Stimulated activated naive CD4-positive, alpha-beta T cell (primary cell): ENCODE results near the gene CYP26C1.

Experiments
- DNase-seq, 6 experiments: peaks; one replicate each; lab custom pipeline; 2025; lab: John Stamatoyannopoulos, UW

The CYP26C1 gene

DNA sequence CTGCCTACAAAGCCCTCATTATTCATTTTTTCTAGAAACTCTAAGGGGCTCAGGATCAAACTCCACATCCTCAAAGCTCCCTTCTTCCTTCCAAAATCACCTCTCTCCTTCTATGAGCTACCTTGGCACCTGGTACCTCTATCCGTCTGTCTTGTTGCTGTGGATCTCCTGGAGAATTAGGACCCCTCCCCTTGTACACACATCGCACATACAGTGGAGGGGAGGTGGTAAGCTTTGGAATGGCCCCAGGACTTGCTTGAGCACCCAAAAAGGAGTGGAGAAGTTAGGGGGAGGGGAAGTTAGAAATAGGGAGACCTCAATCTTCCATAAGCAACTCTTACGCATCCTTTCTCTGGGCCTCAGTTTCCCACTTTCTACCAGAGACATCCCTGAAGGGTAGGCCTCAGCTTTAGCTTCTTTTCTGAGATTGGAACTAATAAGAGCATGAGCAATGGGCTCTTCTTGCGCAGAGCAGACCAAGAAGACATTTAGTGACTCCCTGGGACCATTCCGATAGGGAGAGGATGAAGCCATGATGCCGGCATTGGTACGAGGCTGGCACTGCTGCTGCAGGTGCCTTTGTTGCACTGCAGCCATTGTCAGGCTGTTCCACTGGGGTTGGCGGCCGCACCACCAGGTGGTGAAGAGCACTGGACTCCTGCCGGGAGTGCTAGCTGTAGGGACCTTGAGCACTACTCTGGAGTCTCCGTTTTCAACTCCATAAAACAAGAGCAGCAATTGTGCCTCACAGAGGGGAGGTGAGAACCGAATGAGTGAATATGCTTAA lies 4.5 kb downstream of the CYP26C1 start:
- DNase-seq = no peak

DNA sequence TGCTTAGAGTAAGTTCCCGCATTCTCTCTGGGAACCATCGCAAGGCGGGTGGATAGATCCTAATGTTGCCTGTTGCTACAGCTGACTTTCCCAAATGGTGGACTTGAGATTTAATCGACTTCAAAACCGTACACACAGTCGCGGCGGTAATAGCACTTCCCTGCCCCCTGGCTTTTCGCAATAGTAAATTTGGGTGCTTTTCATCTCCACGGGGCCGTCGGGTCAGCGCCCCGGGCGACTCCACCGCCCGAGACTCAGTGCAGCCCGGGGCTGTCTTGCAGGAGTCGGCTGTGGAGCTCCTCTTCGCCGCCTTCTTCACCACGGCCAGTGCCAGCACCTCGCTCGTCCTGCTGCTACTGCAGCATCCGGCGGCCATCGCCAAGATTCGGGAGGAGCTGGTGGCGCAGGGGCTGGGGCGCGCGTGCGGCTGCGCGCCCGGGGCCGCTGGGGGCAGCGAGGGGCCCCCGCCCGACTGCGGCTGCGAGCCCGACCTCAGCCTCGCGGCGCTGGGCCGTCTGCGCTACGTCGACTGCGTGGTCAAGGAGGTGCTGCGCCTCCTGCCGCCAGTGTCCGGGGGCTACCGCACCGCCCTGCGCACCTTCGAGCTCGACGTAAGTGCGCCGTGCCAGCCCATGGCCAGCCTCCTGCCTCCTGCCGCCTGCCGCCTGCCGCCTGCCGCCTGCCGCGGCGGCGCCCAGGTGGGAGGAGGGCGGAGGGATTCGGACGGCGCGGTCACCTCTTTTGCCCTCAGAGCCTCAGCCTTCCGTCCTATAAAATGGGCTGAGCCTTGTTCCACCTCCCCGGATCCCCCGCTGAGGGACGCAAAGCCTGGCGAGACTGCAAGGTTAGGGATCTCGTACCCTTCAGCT lies 5.3 kb downstream of the CYP26C1 start:
- no peak for DNase-seq

DNA sequence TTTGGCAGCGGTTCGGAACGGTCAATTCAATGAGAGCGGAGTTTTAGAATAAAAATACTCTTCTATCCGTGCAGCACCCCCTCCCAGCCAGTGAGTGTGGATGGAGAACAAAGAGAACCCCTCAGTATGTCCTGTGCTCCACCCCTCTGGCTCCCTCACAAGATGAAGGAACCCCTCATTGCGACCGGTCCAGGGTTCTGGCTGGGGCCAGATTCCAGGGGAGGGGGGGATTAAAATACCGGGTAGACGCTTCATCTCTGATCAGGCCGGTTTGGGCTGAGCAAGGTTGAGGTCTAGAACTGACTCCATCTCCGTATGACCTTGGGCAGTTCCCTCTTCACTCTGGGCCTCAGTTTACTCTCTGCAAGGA lies 5.9 kb downstream of the CYP26C1 start:
- DNase-seq = no peak

DNA sequence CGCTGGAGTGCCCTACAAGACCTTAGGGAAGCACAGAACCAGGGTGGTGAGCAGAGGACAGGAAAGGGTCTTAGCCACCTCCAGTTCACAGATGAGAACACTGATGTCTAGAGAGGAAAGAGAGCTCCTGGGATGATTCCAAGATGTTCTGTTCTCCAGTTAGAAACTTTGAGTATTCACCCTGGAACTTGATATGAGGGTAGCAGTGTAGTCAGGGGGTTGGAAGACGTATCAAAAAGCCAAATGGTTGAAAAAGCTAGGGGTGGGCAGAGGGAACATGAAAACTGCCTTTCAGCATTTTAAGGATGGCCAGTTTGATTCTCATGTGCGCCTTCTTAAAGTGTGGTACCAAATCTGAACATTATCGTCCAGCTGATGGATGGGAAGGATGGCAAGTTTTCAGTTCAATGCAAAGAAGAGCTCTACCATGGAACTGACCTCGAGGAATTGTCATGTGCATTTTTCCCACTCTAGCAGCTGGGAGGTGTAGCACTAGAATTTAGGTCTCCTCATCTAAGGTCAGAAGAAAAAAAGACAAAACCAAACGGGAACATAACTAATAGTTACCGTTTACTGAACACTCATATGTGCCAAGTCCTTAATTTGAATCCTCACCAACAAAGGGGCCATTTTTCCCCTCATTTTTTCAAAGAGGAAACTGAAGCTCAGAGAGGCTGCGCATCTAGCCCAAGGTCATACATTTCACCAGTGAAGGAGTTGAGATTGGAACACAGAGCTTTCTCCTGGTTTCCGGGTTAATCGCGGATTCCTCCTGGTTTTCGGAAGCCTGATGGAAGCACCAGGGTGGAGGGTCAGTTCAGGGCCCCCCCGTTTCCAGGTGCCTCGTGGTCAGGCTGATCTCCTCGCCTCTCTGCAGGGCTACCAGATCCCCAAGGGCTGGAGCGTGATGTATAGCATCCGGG lies 7.1 kb downstream of the CYP26C1 start:
- no peak for DNase-seq

DNA sequence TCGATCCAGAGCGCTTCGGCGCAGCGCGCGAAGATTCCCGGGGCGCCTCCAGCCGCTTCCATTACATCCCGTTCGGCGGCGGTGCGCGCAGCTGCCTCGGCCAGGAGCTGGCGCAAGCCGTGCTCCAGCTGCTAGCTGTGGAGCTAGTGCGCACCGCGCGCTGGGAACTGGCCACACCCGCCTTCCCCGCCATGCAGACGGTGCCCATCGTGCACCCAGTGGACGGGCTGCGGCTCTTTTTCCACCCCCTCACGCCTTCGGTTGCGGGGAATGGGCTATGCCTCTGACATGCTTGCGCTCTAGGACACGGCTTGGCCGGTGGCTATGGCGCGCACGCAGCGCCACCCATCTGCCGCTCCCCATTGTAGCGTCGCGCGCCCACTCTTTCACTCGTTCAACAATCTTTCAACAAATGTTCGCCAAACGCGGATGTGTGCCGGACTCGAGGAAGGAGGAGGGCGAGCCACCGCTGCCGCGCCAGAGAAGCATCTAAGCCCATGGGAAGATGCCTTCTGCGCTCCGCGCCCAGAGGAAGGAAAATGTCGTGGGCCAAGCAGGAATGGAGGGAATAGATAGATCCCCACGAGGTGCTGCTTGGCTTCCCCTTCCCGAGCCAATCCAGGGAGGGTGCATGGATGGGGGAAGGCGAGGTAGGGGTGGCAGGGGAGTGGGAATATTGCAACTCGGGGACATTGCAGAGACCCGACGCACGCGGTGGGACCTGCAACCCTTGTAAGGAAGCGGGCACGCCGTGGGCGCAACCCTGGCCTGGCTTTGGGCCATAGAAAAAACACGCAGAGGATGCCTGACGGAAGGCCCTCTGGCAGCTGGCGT lies 8.0 kb downstream of the CYP26C1 start:
- DNase-seq = no peak

DNA sequence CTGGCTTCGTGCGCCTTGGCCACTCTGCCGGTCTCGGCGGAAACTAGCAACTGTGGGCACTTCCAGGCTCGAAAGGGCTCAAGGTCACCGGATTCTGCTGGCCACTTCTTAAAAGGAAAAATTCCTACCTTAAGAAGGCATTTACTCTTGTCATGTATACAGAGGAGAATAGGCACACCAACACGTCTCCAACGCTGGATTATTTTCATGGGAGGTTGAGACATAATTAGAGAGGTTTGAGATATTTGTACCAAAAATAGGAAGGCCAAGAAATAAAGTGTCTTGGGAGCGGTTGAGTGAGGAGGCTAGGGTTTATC lies 8.6 kb downstream of the CYP26C1 start:
- DNase-seq = no peak

DNA sequence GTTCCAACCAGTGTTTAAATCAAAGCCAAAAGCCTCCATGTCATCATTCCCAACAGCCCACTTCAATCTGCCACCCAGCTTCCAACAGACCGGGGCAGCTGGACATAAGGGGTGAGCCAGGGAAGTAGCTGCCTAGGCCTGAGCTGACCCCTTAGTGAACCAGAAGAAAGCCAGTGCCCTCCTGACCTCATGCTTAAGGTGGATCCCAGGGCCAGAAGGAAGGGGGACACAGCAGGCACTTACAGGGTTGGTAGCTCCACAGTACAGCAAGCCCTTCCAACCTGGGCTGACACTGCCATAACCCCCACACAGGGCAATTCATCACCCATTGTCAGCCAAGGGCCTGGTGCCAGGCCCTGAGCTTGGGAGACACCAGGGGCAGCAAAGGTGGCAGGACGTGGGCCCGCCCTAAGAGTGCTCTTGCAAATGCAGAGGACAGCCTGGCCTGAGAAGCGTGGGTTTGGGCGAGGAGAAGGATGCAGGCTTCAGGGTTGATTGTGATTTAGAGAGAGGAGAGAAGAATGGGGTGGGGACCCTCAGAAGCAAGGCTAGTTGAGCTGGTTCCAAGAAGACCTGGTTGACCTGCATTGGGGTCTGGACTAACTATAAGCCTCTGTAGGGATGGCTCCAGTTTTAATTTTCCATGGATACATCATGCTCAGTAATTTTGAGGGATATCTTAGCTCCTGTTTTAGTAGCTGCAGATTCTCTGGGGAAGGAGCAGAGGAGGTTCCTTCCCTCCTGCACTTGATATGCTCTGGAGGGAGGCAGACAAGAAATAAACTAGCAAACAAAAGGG lies 10.0 kb downstream of the CYP26C1 start:
- DNase-seq = no peak

DNA sequence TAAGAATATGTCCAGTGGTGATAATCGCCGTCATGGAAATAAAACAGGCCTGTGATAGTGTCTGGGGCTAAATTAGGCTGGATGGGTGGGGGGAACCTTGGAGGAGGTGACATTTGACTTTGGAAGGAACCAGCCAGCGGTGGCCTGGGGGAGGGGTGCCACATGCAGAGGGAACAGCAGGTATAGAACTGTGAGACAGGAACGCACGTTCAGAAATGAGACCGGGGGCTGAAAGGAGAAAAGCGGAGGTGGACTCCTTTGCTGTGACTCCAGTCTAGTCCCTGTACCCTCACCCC lies 10.5 kb downstream of the CYP26C1 start:
- no peak for DNase-seq

DNA sequence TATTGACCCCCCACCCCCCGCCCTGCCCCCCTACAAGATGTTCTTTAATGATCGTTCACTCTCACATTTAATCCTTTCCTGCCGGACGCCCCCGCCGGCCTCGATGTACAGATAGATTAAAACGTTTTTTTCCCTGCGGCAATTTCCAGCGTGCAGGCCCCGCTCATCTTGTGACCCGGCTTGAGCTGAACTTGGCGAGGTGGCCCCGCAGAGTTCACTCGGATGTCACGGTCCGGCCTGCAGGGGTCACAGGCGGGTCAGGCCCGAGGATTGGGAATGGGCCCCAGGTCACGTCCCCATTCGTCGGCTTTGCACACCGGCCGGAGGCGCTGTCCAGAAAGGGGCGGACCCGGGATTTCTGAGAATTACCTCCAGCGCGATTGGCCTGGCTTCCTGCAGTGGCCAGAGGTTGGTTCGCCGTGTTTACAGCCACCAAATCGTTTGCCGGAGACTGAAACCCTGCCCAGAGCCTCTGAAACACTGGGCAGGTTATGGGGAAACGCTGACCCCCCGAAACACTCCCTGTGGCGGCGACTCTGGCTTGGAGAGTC lies 11.2 kb downstream of the CYP26C1 start:
- DNase-seq = no peak

DNA sequence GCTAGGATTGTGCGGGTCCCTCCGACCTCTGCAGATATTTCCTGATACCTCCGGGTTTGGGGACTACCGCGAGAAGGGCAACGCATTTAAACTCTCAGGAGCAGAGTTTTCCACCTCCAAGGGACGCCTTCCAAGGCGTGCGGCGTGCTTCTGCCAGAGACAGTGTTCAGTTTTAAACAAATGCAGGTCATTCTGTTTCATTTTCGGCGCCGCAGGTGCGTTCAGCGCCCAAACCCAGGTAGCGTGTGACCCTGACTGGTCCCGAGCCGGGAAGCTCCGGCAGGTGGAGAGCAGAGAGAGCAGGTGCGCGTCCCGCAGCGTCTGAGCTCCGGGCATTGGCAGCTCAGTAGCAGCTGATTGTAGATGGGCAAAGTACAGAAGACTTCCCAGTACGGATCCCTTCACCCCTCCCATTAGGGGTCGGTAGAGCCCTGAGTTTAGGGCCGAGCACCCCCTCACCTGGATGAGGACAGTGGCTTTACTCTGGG lies 11.7 kb downstream of the CYP26C1 start:
- DNase-seq = no peak

DNA sequence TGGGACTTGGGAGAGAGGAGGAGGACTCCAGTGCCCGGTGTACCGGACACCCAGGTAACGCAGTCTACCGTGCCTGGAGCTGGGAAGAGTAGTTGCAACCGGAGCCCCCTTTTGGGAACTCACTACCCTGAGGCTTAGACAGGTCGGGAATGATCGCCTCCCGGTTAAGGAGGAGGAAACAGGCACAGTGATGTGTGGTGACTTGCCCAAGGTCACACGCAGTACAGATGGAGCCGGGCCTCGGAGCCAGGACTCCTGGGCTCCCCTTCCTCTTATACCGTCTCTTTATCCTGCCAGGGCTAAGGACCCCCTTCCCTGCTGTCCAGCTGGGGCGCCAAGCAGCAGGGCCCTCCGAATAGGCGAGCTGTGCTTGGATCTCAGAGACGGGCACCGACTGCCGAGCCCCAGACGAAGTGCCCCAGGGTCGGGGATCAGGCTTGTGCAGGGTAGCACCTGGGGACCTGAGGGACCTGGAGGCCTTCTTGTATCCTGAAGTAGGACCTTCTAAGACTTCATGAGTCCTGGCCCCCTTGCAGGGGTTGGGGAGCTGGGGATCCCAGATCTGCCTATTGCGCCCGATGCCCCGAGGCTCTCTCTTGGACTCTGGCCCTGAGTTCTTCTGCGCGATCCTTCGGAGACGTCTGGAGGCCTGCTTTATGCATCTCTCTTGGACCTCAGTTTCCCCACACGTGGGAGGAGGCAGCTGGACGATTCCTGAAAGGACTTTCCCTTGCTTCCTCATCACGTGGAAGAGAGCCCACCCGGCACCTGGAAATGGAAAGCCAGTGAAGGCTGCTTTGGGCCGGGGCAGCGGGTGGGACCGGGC lies 12.3 kb downstream of the CYP26C1 start:
- no peak for DNase-seq

DNA sequence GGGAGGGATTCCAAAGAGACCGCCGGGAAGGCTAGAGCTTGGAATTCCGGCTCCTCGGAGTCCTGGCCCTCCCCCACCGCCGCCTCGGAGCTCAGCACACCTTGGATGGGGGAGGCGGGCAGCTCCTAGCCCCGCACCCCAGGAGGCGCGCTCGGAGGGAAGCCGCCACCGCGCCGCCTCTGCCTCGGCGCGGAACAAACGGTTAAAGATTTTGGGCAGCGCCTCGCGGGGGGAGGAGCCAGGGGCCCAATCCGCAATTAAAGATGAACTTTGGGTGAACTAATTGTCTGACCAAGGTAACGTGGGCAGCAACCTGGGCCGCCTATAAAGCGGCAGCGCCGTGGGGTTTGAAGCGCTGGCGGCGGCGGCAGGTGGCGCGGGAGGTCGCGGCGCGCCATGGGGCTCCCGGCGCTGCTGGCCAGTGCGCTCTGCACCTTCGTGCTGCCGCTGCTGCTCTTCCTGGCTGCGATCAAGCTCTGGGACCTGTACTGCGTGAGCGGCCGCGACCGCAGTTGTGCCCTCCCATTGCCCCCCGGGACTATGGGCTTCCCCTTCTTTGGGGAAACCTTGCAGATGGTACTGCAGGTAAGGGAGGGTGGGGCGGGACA lies 13.0 kb downstream of the CYP26C1 start, which contains the start of gene CYP26A1:
TSS of gene CYP26A1 (plus strand) at position 355 of the 608 bp plus-strand sequence. CDS start at position 397, 42 bp downstream.
- no peak for DNase-seq

DNA sequence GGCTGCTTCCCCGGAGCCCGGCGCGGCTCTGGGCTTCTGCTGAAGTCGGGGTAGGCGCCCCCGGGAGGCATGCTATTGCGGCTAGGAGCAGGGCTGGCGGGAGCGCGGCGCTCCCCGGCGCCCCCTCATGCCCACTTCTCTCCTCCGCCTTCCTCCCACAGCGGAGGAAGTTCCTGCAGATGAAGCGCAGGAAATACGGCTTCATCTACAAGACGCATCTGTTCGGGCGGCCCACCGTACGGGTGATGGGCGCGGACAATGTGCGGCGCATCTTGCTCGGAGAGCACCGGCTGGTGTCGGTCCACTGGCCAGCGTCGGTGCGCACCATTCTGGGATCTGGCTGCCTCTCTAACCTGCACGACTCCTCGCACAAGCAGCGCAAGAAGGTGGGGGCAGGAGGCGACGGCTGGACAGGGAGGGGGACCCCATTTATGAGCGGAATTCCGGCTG lies 13.6 kb downstream of the CYP26C1 start:
- no peak for DNase-seq

DNA sequence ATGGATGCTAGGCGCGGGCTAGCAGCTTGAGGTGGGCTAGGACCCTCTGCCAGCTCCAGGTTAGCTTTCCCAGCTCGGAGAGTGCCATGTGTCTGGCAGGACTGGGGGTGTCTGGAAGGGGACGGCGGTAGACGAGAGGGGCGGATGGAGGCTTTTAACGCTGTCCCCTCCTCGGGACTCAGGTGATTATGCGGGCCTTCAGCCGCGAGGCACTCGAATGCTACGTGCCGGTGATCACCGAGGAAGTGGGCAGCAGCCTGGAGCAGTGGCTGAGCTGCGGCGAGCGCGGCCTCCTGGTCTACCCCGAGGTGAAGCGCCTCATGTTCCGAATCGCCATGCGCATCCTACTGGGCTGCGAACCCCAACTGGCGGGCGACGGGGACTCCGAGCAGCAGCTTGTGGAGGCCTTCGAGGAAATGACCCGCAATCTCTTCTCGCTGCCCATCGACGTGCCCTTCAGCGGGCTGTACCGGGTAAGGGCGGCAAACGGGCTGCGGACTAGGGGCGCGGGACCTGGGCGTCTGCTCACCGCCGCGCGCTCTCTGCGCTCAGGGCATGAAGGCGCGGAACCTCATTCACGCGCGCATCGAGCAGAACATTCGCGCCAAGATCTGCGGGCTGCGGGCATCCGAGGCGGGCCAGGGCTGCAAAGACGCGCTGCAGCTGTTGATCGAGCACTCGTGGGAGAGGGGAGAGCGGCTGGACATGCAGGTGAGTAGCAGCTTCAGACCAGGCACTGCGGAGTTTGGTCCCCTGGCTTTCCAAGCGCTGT lies 14.2 kb downstream of the CYP26C1 start:
- no peak for DNase-seq

DNA sequence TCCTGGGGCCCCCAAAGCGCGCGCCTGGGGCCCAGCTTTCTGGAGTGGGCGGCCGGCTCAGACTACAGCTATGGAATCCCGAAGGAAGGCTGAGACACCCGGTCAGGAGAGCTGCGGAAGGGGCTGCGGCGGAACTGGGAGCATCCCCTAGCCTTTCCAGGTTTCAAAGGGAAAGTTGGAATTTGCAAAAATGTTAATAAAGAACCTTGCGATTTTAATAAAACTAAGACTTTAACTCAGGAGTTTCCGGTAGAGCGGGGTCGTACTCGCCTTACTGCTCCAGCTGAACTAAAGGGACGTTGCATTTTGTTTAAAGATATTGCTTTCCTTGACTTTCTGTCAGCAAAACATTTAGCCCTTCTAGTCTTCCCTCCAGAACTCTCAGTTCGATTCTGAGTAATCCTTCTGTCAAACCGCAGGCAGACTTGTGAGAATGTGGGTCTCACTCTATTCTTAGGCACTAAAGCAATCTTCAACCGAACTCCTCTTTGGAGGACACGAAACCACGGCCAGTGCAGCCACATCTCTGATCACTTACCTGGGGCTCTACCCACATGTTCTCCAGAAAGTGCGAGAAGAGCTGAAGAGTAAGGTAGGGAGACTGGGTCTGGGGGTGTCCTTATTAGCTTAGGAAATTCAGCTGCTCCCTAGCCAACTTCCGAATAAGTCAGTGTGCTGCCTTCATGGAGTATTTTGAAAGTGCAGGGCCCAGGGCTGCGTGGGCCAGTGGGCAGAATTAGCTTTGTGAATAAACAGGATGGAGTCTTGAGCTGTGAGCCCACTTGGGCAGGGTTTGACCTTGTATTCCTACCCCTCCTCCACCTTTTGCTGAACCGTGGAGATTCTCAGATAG lies 15.0 kb downstream of the CYP26C1 start:
- no peak for DNase-seq

DNA sequence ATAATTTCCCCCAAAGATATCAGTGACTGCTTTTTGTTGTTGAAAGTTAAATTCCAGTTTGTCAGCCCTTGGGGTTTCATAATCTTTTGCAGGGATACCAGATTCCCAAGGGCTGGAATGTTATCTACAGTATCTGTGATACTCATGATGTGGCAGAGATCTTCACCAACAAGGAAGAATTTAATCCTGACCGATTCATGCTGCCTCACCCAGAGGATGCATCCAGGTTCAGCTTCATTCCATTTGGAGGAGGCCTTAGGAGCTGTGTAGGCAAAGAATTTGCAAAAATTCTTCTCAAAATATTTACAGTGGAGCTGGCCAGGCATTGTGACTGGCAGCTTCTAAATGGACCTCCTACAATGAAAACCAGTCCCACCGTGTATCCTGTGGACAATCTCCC lies 16.3 kb downstream of the CYP26C1 start:
- no peak for DNase-seq

DNA sequence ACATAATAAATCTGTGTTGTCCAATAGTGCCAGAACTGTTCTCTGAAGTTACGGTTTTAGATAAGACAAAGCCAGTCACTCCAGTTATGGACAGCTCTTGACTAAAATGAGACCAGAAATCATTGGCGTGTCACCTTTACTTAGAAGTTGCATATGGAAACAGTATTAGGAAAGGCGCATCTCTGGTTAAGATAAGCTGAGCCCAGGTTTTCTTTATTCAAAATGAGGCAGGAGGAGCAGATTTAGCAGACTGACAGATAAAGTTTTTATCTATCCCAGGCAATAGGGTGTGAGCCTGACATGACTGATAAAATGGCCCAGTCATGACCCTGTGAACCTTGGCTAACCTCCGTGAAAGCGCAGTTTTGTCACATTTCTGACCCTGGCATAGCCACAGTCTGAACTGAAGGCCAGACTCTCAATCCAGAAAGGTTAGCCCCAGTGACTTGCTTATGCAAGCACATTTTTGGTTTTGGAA lies 17.3 kb downstream of the CYP26C1 start:
- DNase-seq = no peak
